Activated CD8-positive, alpha-beta memory T cell treated with anti-CD3 and anti-CD28 coated beads, Interleukin-2, amount 50 U/mL, for 48 hours (primary cell): ENCODE measurements around the gene KRT16.
"Not testable (repeated sequence)": the region's sequence is repeated elsewhere in the genome, so short reads cannot be mapped to it uniquely, and the experiment has no call there.

Source experiments
- DNase-seq: peaks from one replicate; pipeline ENCODE4 v3.0.0-alpha.2; 2020

Gene KRT16

DNA sequence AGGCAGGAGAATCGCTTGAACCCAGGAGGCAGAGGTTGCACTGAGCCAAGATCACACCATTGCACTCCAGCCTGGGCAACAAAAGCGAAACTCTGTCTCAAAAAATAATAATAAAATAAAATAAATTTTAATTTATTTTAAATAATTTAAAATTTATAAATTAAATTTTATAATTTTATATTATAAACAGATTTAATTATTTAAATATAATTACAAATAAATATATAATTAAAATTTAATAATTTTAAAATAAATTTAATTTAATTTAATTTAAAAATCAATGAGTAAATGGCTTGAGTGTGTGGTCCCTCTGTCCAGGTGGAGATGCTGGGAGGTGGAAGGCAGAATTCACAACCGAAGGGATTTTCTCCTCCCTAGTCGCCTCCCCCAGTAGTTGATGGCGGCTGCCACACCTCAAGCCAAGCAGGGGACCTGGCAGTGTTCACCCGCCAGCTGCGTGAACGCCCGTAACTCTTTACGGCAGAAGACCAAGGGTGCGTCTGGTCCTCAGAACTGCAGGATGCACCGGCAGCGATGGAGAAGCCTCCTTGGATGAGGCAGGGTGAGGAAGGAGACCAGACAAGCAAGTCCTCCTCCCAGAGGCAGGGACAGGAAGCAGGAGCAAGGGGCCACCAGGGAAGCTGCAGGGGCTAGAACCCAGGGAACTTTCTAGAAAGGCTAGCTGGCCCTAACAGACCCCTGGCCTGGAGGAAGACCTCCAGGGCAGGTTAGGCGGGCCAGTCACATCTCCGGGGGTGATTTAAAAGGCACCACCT lies 34.7 kb upstream of the KRT16 start:
- no peak for DNase-seq

- DNase-seq, result no peak
Observed at GRCh38 chr17:41642252-41643156, 29.9 kb upstream of the KRT16 start.

DNA sequence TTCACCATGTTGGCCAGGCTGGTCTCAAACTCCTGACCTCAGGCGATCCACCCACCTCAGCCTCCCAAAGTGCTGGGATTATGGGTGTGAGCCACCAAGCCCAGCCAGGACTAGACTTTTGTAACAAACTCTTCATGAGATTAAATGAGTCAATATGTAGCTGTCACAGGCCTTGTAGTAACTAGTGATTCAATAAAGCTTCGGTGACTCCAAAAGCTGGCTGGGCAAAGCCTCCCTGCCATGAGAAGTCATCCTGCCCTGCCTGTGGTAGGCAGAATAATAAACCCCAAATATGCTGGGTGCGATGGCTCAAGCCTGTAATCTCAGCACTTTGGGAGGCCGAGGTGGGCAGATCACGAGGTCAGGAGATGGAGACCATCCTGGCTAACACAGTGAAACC lies 28.0 kb upstream of the KRT16 start:
- DNase-seq, result not testable (repeated sequence)

DNA sequence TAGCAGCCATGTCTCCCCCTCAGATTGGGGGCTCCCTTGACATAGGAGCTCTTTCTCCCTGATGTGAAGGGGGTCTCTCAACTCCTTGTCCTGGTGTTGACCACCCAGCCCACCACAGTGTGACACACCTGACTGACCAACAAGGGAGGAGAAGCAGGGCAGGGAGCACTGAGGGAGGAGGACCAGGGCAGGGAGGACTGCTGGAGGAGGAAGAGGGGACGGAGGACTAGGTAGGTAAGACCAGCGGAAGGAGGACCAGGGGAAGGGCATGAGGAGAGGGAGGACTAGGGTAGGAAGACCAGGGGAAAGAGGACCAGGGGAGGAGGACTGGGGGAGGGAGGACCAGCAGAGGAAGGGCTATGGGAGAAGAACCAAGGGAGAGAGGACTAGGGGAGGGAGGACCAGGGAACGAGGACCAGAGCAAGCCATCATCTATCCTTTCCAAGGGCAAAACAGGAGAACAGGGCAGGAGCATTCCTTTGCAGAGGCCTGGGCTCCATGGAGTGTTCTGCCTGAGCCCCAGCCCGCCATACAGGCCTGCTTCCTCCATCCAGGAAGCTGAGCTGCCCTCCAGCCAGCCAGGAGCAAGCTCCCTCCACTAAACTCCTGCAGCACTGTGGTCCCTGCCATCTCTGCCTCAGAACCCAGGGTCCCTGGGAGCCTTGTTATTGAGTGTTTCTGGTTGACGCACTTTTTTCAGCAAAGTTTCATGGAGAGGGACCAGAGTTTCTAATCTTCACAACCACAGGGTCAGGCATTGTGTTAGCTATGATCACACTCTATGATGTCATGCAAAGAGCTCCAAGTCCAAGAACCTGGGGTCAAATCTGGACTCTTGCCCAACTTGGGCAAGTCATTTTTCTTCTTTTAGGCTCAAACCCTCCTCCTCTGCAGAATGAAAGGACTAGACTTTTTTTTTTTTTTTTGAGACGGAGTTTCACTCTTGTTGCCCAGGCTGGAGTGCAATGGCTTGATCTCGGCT lies 27.2 kb upstream of the KRT16 start:
- no peak for DNase-seq

DNA sequence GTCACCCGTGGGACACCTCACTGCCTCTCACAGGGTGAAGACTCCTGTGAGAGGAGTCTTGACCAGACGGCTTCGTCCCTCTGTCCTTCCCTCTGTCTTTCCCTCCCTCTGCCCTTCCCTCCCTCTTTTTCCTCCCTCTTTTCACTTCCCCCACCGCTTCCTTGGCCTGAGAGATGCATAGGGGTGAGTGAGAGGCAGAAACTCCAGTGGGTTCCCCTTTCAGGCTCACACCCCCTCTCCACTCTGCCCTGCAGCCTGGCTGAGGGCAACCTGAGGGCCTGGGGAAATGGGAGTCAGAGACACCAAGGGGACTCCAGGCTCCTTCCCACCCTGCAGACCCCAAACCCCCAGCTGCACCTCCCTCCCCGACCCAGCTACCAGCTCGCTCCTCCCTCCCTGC lies 26.4 kb upstream of the KRT16 start:
- DNase-seq, result no peak

DNA sequence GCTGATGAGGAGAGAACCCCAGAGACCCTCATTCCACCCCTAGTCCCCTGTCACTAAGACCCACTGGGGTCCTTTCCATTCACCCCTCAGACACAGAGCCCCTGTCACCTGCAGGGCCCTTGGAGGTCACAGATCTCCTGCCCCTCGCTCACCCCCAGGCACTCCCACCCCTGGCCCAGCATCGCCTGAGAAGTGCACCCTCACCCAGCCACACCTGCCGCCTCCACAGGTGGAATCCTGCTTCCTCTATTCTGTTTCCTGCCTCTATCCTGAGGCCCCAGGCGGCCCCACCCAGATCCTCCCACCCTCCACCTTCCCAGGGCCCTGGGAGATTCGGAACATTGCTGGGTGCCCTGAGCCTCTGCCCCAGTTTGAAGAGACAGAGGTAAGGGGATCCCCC lies 25.6 kb upstream of the KRT16 start:
- DNase-seq, result no peak

GRCh38 chr17:41636652-41637051 lies 24.1 kb upstream of the KRT16 start:
- DNase-seq, result no peak

GRCh38 chr17:41635121-41636097 lies 22.8 kb upstream of the KRT16 start:
- DNase-seq, result no peak

GRCh38 chr17:41634639-41635038 lies 22.1 kb upstream of the KRT16 start:
- no peak for DNase-seq

DNA sequence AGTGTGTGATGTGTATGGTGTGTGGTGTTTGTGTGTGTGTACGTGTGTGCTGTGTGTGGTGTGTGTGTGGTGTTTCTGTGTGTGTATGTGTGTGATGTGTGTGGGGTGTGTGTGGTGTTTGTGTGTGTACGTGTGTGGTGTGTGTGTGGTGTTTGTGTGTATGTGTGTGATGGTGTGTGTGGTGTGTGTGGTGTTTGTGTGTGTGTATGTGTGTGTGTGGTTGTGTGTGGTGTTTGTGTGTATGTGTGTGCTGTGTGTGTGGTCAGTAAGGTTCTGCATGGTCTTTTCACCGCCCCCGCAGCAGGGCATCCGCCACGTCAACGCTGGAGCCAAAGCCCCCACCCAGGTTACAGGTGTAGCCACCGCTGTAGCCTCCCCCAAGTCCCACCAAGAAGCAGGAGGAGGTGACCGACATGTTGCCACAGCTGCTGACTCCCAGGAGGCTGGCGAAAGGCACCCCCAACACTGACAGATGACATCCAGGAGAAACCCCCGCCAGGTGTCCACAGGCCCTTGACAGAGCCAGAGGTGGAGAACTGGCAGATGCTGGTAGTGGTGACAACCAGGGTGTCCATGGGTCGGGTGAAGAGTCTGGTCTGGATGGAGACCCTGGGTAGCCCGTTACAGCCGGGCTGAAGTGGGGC lies 21.1 kb upstream of the KRT16 start:
- DNase-seq, result no peak

DNA sequence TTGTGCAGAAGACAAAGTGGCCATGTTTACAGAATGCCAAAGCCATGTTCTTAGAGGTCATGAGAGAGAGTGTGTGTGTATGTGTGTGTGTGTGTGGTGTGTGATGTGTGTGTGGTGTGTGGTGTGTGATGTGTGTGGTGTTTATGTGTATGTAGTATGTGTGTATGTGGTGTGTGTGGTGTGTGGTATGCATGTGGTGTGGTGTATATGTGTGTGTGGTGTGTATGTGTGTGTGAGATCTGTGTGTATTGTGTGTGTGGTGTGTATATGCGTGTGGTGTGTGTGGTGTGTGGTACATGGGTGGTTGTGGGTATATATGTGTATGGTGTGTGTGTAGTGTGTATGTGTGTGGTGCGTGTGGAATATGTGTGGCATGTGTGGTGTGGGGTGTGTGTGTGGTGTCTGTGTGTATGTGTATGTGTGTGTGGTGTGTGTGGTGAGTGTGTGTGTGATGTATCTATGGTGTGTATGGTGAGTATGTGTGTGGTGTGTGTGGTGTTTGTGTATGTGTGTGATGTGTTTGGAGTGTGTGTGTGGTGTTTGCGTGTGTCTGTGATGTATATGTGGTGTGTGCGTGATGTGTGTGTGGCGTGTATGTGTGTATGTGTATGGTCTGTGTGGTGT lies 20.0 kb upstream of the KRT16 start:
- no peak for DNase-seq

DNA sequence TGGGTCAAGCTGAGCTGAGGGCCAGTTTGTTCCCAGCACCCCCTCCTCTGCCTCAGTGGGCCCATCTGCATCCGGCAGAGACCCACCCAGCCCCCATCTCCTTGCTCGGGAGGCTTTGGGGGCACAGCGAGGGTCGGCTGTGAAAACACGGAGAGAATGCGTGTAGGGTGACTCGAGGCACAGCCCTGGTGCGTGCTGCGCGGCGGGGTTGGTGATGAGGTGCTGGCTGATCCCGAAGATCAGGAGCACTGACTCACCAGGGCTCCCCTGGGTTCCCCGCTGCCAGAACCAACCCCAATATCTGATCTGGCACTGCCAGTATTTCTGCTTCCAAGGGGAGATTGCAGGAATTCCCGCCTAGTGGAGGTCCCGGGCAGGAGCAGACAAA lies 19.3 kb upstream of the KRT16 start:
- no peak for DNase-seq

- no peak for DNase-seq
Observed at GRCh38 chr17:41631025-41631897, 18.7 kb upstream of the KRT16 start.

GRCh38 chr17:41629826-41630670 lies 17.5 kb upstream of the KRT16 start:
- DNase-seq, result no peak

- no peak for DNase-seq
Observed at GRCh38 chr17:41629316-41629715, 16.7 kb upstream of the KRT16 start.

DNA sequence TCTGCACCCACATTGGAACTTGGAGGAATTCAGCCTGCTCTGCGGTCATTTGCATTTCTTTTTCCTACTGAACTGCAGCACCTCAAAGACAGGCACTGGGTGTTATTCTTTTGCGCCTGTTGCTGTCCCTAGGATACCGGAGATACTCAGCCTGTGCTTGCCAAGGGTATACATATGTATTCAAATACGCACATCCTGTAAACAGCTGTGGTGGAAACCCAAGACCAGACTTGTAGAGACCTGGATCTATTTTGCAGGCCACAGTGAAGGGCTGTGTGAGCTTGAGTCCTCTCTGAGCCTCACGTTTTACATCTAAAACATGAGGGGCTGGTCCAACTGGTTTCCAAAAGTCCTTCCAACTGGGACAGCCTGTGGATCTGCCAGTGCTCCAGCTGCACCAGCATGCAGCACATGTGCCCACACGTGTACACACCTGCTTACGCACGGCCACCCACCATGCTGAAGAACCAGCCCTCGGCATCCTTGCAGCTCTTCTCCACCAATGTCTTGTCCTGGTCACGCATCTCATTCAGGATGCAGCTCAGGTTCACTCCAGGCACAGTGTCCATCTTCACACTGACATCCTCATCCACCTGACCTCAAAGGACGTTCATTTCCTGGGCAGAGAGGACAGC lies 16.2 kb upstream of the KRT16 start:
- DNase-seq, result not testable (repeated sequence)

GRCh38 chr17:41628073-41628370 lies 15.5 kb upstream of the KRT16 start:
- DNase-seq, result not testable (repeated sequence)
